ENCODE data around the gene CAND2.
A peak's percentile ranks its signal among the peaks of the same experiment; 100 is the strongest.
"Not testable (repeated sequence)": the region's sequence is repeated elsewhere in the genome, so short reads cannot be mapped to it uniquely, and the experiment has no call there.

CAND2 gene

GRCh38 chr3:12837295-12837986 lies 41.0 kb downstream of the CAND2 start:
- TF ChIP-seq POLR2A (IDR thresholded peaks at IDR 0.05; ENCODE audit: low read depth, low read length) = no peak
- DNase-seq (ENCODE audit: insufficient read length, low spot score) (no peak), FAIRE-seq (no peak)

GRCh38 chr3:12838179-12838965 lies 41.9 kb downstream of the CAND2 start:
- no peak for TF ChIP-seq POLR2A (IDR thresholded peaks at IDR 0.05; ENCODE audit: low read depth, low read length)
- FAIRE-seq = no peak
- DNase-seq (ENCODE audit: insufficient read length, low spot score) = no peak

GRCh38 chr3:12839156-12839946 lies 42.9 kb downstream of the CAND2 start:
- DNase-seq (ENCODE audit: insufficient read length, low spot score) = no peak
- no peak for FAIRE-seq

GRCh38 chr3:12840148-12840547 lies 43.7 kb downstream of the CAND2 start:
- not testable (repeated sequence) for DNase-seq (ENCODE audit: insufficient read length, low spot score); FAIRE-seq

More at GRCh38 chr3:12839156-12839946, 42.9 kb downstream of the CAND2 start:
- TF ChIP-seq POLR2A (IDR thresholded peaks at IDR 0.05; ENCODE audit: low read depth, low read length) = no peak

- no peak for FAIRE-seq
- no peak for DNase-seq (ENCODE audit: insufficient read length, low spot score)
- no peak for TF ChIP-seq POLR2A (IDR thresholded peaks at IDR 0.05; ENCODE audit: low read depth, low read length)
Measured at GRCh38 chr3:12840591-12841148, 44.2 kb downstream of the CAND2 start.

DNA sequence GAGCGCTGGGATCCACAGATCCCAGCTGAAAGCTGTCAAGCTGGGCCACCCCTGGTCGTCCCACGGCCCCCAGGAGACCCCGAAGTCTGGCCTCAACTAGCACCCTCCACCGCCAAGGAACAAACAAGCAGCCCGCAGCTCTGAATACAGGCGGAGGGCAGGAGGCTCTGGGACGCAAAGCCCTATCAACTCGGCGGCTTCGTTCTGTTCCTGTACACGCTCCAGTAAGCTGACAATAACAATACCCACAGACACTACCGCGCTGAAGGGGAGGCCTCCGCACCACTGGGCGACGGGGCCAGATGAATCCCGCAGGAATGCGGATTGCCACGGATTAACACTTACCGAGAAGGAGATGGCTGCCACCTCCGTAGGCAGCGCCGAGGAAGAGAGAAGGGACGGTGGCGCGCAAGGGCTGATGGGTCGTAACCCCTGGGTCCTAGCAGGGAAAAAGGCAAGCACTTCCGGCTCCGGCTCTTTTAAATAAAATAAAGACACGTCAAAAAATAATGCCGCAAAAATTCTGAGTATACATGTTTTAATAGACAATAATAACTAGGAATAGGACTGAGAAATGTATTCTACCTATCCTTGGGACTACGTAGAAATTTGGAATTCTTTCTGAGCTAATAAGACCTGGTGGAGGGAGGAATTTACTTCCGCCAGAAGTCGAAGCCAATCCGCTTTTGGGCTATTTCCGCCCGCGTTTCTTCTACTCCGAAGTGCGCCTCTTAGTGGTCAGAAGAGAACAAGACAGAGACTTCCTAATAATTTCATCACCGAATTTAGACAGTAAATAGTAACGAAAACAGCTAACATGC lies 44.9 kb downstream of the CAND2 start, which contains the start of gene RPL32:
RPL32 (minus strand) TSS at position 417 of the 821 bp plus-strand sequence. CDS start 1,328 bp downstream, outside the sequence.
- FAIRE-seq (peak; percentile 45), DNase-seq (ENCODE audit: insufficient read length, low spot score) (peak; percentile 63)
- peak; percentile 96 for TF ChIP-seq POLR2A (IDR thresholded peaks at IDR 0.05; ENCODE audit: low read depth, low read length)

DNA sequence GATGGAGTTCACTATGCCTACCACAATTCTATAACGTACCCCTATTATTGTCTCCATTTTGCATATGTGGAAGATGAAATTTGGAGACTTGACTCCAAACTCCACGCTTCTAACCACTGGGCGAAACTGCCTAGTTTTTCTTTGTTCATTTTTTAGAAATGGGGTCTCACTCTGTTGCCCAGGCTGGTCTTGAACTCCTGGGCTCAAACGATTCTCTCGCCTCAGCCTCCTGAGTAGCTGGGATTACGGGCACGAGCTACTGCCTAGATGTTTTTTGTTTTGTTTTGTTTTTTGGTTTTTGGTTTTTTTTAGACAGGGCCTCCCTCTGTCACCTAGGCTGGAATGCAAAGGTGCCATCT lies 45.5 kb downstream of the CAND2 start:
- FAIRE-seq (no peak), DNase-seq (ENCODE audit: insufficient read length, low spot score) (no peak)
- TF ChIP-seq POLR2A (IDR thresholded peaks at IDR 0.05; ENCODE audit: low read depth, low read length) = no peak

GRCh38 chr3:12842469-12842868 lies 46.0 kb downstream of the CAND2 start:
- FAIRE-seq = no peak
- DNase-seq (ENCODE audit: insufficient read length, low spot score) = no peak

GRCh38 chr3:12845811-12846210 lies 49.3 kb downstream of the CAND2 start:
- TF ChIP-seq POLR2A (IDR thresholded peaks at IDR 0.05; ENCODE audit: low read depth, low read length) = no peak
- FAIRE-seq = no peak
- DNase-seq (ENCODE audit: insufficient read length, low spot score) = no peak

More at GRCh38 chr3:12842469-12842868, 46.0 kb downstream of the CAND2 start:
- no peak for TF ChIP-seq POLR2A (IDR thresholded peaks at IDR 0.05; ENCODE audit: low read depth, low read length)

DNA sequence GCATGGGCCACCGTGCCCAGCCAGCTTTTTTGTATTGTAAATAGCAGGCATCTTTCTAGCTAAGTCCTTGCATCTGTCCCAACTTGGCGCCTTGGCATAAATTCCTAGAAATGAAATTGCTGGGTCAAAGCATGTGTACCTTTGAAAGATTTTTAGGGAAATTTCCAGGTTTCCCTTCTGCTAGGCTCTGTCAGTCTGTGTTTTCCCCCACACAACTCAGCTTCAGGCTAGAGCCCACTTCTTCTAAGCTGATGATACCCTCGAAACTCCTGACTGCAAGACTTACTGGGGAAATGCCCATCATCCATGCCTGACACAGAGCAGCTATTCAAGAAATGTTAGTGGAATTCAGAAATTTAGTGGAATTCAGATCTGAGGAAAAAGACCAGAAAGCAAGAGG lies 55.7 kb downstream of the CAND2 start:
- TF ChIP-seq POLR2A (IDR thresholded peaks at IDR 0.05; ENCODE audit: low read depth, low read length) = no peak
- no peak for FAIRE-seq
- DNase-seq (ENCODE audit: insufficient read length, low spot score) = no peak

- not testable (repeated sequence) for FAIRE-seq; DNase-seq (ENCODE audit: insufficient read length, low spot score)
Measured at GRCh38 chr3:12853847-12854246, 57.4 kb downstream of the CAND2 start.

GRCh38 chr3:12854565-12854964 lies 58.1 kb downstream of the CAND2 start:
- FAIRE-seq (no peak), DNase-seq (ENCODE audit: insufficient read length, low spot score) (no peak)
- TF ChIP-seq POLR2A (IDR thresholded peaks at IDR 0.05; ENCODE audit: low read depth, low read length) = no peak

GRCh38 chr3:12856626-12857025 lies 60.1 kb downstream of the CAND2 start:
- FAIRE-seq = no peak
- TF ChIP-seq POLR2A (IDR thresholded peaks at IDR 0.05; ENCODE audit: low read depth, low read length) = no peak

More at GRCh38 chr3:12856626-12857025, 60.1 kb downstream of the CAND2 start:
- no peak for DNase-seq (ENCODE audit: insufficient read length, low spot score)

All from H54 (cell line).